Kidney glomerular epithelial cell (primary cell): Measurements from ENCODE around the gene LEFTY2.
"Not testable (repeated sequence)": the region's sequence is repeated elsewhere in the genome, so short reads cannot be mapped to it uniquely, and the experiment has no call there.

Experiments
- DNase-seq: peaks from one replicate; lab custom pipeline; 2025; lab: John Stamatoyannopoulos, UW

Gene LEFTY2

DNA sequence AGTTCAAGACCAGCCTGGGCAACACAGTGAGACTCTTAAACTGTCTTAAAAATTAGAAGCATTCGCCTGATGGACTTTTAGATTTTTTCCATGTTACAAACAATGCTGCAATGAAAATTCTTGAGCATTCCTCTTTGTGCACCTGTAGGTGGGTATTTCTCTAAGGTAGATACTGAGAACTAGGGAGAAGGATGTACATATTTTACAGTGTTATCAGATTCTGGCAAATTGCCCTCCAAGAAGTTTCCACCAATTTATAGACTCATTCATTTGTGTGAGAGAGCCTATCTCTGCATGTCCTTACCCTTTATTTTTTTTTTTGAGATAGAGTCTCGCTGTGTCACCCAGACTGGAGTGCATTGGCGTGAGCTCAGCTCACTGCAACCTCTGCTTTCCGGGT lies 12.3 kb upstream of the LEFTY2 start:
- DNase-seq: no peak

DNA sequence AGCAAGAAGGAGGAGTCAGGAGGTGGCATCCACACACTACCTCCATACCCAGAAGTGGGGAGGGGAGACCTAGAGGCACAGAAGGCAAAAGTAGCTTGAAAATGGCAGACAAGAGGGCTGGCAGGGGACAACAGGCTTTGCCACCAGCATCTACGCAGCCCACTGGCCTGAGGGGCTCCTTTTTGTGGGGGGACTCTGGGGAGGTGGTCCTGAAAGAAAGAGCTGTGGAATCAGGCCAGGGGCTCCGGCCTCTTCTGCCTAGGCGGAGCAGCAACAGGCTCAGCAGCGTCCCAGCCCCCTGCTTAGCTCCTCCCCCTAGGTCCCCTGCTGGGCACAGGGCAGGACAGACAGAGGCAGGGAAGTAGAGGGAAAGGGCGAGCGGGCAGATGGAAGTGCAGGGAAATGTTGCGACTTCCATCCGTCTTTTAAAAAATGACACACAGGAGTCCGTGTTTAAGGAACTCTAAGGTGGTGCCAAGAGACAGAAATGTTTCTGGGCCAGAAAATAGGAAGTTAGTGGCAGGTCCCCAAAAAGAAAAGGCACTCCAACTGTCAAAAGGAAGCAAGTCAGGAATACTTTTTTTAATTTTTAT lies 10.0 kb upstream of the LEFTY2 start:
- DNase-seq: no peak

DNA sequence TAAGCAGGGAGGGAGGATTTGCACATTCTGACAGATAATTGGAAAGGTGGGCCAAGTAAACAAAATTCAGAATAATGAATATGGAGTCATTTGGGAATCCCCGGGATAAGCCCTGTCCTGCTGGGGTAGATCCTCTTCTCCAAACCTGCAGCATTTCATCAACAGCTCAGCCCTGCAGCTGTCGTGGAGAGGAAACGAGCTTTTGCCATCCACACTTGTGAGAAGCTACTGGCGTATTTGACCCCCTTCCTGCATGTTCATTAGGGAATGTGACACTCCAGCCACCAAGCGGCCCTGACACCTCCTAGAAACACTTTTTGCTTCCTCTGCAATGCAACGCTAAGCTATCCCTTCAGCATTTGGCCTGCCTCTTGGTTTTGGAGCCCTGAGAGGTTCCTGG lies 8.0 kb upstream of the LEFTY2 start:
- no peak for DNase-seq

DNA sequence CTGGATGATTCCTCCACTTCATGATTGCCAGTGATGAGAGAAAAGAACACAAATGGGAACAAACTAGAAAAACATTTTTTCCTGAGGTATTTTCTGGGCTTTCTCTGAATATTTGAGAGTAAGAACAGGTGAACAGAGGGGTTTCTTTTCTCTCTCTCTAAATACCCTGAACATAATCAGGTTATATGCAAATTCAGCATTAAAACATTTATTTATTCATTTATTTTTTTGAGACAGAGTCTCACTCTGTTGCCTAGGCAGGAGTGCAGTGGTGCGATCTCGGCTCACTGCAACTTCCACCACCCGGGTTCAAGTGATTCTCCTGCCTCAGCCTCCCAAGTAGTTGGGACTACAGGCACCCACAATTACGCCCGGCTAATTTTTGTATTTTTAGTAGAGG lies 5.8 kb upstream of the LEFTY2 start:
- DNase-seq: no peak

- no peak for DNase-seq
Measured at GRCh38 chr1:225946082-225946620, 5.1 kb upstream of the LEFTY2 start.

- DNase-seq: no peak
Measured at GRCh38 chr1:225945564-225945963, 4.5 kb upstream of the LEFTY2 start.

GRCh38 chr1:225944951-225945350 lies 3.9 kb upstream of the LEFTY2 start:
- no peak for DNase-seq

- no peak for DNase-seq
Measured at GRCh38 chr1:225944387-225944786, 3.4 kb upstream of the LEFTY2 start.

- no peak for DNase-seq
Measured at GRCh38 chr1:225943582-225943981, 2.6 kb upstream of the LEFTY2 start.

DNA sequence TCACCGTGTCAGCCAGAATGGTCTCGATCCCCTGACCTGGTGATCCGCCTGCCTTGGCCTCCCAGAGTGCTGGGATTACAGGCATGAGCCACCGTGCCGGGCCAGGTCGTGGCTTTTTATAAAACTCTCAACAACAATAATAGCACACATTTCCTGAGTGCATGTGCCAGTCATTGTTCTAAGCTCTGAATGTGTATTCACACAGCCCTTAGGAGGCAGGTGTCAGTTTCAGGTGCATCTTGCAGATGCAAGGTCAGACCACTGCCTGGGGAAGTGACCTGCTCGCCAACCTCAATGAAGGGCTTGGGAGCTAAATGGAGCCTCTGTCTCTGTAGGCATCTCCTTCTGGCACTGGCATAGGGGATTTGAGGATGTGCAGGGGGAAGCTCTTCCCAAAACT lies 1.6 kb upstream of the LEFTY2 start:
- no peak for DNase-seq

GRCh38 chr1:225941942-225942222 lies 862 bp upstream of the LEFTY2 start:
- no peak for DNase-seq

- no peak for DNase-seq
Measured at GRCh38 chr1:225940385-225941151, 452 bp downstream of the LEFTY2 start.

- DNase-seq: not testable (repeated sequence)
Measured at GRCh38 chr1:225939939-225940310, 1.1 kb downstream of the LEFTY2 start.

DNA sequence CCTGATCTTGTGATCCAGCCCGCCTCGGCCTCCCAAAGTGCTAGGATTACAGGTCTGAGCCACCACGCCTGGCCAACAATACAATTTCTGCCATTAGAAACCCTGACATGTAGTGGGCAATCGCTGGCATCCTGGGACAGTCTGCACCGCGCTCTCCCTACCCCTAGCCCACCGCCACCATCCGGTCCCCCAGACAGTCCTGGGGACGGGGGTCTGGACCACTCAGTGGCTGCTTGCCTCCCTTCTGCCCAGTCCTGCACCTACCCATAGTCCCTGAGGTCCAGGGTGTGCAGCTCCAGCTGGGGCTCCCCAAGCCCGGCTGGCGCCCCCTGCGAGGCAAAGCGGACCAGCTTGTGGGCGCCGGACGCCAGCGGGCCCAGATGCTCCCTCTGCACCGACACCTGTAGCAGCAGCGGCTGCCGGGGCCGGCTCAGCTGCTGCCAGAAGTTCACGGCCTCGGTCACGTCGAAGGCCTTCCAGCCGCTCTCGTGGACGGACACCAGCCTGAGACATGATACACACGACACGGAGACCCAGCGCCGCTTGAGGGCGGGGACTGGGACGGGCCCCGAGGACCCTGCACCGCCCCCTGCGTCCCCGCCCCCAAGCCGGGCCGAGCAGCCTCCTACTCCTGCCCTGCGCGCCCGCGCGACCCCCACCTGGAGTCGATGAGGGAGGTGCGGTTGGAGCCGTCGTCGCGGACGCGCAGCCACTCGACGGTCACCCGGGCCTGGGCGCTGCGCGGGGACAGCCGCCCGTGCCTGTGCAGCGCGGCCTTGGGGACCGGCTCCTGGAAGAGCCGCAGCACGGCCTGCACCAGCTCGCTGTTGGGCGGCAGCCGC lies 1.7 kb downstream of the LEFTY2 start:
- not testable (repeated sequence) for DNase-seq

GRCh38 chr1:225937048-225937968 lies 3.7 kb downstream of the LEFTY2 start:
- DNase-seq: no peak

DNA sequence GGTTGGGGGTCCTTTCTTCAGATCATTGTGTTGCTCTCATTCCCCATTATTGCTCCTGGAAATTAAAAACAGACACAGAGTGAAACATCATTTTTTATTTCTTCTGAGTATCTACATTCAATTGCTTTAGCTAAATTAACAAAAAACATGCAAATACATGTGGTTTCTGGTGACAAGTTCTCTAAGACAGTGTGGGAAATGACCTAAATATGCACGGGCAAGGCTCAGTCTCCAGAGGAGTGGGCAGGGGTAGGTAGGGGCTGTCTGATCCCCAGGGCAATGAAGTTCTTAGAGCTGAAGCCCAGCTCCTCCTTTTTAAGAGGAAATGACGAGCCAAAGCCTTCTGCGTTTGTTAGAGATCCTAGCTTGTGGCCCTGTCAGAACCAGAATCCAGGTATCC lies 4.5 kb downstream of the LEFTY2 start:
- no peak for DNase-seq

DNA sequence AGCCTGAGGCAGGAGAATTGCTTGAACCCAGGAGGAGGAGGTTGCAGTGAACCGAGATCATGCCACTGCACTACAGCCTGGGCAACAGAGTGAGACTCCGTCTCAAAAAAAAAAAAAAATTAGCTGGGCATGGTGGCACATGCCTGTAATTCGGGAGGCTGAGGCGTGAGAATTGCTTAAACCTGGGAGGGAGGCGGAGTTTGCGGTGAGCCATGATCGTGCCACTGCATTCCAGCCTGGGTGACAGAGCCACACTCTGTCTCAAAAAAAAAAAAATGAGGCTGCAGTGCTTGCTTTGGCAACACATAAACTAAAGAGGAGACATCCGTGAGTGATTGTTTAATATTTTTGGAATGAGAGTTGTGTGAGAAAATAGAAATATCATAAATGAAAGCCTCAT lies 4.9 kb downstream of the LEFTY2 start:
- not testable (repeated sequence) for DNase-seq

- no peak for DNase-seq
Measured at GRCh38 chr1:225934711-225935110, 6.3 kb downstream of the LEFTY2 start.

- peak; percentile 59 for DNase-seq
Measured at GRCh38 chr1:225933072-225933471, 7.9 kb downstream of the LEFTY2 start.

GRCh38 chr1:225931270-225932136 lies 9.5 kb downstream of the LEFTY2 start:
- DNase-seq: no peak

DNA sequence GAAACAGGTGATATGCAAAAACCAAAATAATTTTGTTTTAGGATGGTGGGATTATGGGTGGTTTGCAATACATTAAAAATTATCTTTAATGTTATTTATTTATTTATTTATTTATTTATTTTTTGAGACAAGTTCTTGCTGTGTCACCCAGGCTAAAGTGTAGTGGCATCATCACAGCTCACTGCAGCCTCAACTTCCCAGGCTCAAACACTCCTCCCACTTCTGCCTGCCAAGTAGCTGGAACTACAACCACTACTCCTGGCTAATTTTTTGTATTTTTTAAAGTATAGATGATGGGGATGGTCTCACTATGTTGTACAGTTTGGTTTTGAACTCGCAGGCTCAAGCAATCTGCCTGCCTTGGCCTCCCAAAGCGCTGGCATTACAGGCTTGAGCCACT lies 10.5 kb downstream of the LEFTY2 start:
- DNase-seq: no peak
